ENCODE results near the gene RASSF8. TPM values are rescaled to one million over a fixed set of nuclear protein-coding genes. Genes with fewer than 3 reads are reported as not detected.

RASSF8 gene
- total RNA-seq, 4 donors from 2014 or later: 40.1 to 66.1 (median 48.2) TPM

DNA sequence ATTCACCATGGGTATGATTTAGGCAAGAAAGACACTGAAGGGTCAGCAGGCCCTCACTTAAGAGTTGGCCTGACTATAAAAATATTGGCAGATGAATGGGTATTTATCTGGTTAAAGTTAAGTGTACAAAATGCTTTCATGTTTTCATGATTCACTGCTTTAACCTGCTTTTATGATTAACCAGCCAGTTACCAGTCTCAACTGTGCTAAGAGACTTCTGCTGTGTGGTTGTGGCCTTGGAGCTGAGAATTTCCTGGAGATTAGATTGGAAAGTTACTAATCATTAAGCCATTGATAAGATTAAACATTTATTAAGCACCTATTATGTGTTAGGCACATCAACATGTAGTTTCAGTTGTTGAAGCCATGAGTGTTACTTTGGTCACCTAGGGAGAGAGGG, 68.9 kb downstream of the RASSF8 start:
- TF ChIP-seq, protein P1, sequence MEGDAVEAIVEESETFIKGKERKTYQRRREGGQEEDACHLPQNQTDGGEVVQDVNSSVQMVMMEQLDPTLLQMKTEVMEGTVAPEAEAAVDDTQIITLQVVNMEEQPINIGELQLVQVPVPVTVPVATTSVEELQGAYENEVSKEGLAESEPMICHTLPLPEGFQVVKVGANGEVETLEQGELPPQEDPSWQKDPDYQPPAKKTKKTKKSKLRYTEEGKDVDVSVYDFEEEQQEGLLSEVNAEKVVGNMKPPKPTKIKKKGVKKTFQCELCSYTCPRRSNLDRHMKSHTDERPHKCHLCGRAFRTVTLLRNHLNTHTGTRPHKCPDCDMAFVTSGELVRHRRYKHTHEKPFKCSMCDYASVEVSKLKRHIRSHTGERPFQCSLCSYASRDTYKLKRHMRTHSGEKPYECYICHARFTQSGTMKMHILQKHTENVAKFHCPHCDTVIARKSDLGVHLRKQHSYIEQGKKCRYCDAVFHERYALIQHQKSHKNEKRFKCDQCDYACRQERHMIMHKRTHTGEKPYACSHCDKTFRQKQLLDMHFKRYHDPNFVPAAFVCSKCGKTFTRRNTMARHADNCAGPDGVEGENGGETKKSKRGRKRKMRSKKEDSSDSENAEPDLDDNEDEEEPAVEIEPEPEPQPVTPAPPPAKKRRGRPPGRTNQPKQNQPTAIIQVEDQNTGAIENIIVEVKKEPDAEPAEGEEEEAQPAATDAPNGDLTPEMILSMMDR (IDR thresholded peaks at IDR 0.05; ENCODE audit: low read depth): no peak

DNA sequence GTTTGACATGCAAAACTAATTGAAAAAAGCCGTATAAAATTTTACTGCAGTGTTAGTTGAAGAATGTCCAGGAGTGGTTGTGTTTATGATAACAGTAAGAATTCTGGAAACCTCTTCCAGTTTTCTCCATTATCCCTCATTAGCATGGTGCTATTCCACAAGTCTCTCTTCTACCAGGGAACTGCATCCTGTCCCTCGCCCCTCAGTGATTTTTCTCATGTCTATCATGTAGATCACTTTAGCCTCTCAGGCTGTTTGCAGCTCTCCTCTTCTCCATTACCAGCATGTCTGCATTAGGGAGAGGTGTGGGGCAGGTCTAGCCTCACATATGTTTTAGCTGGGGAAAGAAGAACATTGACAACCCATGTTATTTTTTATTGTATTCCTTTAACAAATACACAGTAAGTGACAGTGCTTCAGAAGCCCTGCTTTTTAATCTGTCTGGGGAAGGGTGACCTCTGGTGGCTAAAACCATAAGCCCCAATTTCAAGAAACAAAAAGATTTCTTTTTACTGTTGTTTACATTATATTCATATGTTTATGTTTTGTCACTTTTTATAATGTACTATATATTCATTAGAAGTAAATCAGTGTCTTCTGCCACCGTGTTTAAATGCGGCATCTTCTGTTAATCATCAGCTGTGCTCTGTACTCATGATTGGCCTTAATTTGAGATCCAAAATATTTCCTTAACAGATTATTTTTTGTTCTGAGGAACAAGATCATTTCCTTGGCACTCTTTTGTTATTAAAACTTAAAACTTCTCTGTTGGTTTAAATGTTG, 70.7 kb downstream of the RASSF8 start:
- TF ChIP-seq, protein P1 (IDR thresholded peaks at IDR 0.05; ENCODE audit: low read depth): no peak

DNA sequence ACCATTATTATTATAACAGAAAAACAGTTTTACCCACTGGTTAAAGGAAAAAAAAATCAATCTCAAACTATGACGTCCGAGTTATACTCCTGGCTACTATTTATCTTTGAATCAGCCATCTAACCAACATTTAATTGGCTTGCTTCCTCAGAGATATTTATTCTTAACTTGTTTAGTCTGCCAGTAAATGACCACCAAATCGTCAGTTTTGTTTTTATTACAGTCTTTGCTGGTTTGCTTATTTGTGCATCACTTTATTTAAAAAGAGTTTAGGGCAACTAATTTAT, 71.2 kb downstream of the RASSF8 start:
- TF ChIP-seq, protein P1 (IDR thresholded peaks at IDR 0.05; ENCODE audit: low read depth): no peak

DNA sequence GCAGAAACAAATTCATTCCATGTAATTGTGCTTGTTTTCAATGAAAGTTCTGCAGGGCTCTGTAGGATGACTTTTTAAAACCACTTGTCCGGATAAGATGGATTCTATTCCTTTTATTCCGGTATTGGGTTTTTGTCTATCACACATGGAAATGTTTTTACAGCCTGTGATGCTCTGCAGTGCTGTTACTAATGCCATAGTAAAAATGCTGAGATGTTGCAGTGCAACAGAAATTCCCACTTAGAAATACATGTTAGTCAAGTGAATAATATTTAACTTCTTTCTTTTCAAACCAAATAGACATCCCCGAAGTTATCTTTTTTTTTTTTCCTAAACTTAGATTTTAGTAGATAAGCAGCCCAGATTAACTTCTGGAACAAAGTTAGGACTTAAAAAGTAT, 71.9 kb downstream of the RASSF8 start:
- TF ChIP-seq, protein P1 (IDR thresholded peaks at IDR 0.05; ENCODE audit: low read depth): no peak

DNA sequence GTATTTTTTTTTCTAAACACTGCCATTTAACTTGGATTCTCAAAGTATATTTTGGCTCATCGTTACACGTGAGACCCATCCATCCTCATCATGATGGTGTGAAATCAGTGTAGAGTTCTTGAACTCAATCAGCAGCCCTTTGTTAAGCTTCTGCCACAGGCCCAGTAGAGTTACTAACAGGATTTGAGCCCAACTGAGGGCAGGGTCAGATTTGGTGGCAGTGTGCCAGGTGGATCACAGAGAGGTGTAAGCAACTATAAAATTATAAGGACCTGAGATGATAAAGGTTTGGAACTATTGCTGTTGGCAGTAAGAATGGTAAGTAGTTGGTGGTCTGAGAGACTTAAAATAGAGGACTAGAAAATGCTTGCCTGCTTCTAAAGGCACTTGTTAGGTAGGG, 72.8 kb downstream of the RASSF8 start:
- TF ChIP-seq, protein P1 (IDR thresholded peaks at IDR 0.05; ENCODE audit: low read depth): no peak

DNA sequence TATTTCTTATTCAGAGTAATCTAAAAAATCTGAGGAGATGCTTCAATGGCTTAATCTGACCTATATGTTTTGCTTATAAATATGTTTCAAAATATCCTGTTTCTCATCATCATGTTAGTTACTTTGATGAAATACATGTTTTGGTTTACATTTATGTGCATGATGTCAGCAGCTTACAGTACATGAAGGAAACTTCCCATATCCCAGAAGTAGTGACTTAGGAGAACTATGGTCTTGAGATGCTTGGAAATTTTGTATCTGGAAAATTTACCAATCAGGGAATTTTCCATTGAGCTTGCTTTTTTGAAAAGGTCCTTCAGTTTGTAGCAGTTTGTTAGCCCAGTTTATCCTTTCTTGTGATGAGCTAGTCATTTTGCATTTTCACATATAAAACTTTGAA, 73.3 kb downstream of the RASSF8 start:
- TF ChIP-seq, protein P1 (IDR thresholded peaks at IDR 0.05; ENCODE audit: low read depth): no peak

DNA sequence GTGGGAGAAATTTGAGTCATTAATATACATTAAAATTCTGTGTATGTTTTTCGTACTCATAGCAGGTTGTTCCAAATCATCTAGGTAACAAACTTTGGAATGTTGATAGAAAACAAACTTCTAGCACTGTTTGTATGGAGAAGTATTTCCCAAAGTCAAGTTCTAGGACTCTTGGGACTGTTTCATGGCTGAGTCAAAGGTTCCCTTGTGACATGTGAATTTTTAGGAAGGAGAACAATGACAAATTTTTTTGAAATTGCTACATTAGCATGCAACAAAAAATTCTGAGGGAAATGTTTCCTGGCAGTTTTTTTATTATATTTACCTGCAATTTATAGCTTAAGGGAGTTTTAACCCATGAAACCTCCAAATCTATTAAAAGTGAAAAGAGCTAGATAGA, 73.8 kb downstream of the RASSF8 start:
- TF ChIP-seq, protein P1 (IDR thresholded peaks at IDR 0.05; ENCODE audit: low read depth): no peak
